ENCODE measurements around the gene SLC7A5.

DNA sequence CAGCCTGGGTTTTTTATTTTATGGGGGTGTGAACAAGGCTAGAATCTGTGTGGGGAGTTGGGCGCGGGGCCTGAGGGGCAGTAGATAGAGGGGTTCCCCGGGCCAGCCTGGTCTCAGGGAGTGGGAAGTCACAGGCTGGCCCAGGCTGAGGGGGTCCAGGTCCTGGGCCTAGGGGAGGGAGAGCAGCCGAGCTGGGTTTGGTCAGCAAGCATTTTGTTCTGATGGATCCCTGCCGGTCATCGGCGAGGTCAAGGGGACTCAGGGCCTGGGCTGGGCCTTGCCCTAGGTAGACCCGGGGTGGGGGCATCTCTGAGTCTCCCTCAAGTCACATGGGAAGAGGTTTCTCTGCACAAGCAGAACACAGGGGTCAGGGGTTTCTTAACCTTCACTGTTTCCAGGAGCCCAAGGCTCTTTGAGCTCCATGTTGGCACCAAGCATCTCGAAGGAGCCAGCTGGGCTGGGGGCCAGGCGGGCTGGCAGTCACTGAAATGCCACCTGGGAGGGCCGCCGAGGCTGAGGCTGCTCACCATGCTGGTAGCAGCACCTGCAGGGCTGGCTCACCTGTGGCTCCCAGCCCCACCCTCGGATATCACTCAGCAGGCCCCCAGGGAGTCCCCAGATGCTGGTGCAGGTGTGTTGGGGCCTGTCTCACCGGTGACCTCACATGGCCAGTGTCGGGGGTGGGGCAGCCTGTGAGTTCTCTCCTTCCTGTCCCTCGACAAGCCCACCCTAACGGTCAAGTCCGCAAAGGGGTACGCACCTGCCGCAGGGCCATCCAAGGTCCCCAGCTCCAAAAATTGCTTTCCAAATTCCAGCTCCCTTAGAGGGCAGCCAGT lies 41.0 kb downstream of the SLC7A5 start:
- TF ChIP-seq, protein P1, sequence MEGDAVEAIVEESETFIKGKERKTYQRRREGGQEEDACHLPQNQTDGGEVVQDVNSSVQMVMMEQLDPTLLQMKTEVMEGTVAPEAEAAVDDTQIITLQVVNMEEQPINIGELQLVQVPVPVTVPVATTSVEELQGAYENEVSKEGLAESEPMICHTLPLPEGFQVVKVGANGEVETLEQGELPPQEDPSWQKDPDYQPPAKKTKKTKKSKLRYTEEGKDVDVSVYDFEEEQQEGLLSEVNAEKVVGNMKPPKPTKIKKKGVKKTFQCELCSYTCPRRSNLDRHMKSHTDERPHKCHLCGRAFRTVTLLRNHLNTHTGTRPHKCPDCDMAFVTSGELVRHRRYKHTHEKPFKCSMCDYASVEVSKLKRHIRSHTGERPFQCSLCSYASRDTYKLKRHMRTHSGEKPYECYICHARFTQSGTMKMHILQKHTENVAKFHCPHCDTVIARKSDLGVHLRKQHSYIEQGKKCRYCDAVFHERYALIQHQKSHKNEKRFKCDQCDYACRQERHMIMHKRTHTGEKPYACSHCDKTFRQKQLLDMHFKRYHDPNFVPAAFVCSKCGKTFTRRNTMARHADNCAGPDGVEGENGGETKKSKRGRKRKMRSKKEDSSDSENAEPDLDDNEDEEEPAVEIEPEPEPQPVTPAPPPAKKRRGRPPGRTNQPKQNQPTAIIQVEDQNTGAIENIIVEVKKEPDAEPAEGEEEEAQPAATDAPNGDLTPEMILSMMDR (IDR thresholded peaks at IDR 0.05; ENCODE audit: extremely low read depth in 1 of 2, insufficient read depth in 1 of 2, low read depth in 1 of 2, low read length in 2 of 2) = no peak
- TF ChIP-seq POLR2A (IDR thresholded peaks at IDR 0.05; ENCODE audit: low read depth, low read length) = no peak
- no peak for TF ChIP-seq EZH2 (IDR thresholded peaks at IDR 0.05; ENCODE audit: borderline replicate concordance, low read depth, low read length, severe bottlenecking)
- no peak for TF ChIP-seq MYC (IDR thresholded peaks at IDR 0.05; ENCODE audit: low read depth, low read length)
- TF ChIP-seq POLR2AphosphoS5 (IDR thresholded peaks at IDR 0.05; ENCODE audit: insufficient read depth, low read depth, low read length) = no peak
- TF ChIP-seq FOS (IDR thresholded peaks at IDR 0.05; ENCODE audit: borderline replicate concordance, insufficient read depth, low read length) = no peak
- TF ChIP-seq, protein P2, sequence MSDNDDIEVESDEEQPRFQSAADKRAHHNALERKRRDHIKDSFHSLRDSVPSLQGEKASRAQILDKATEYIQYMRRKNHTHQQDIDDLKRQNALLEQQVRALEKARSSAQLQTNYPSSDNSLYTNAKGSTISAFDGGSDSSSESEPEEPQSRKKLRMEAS (IDR thresholded peaks at IDR 0.05; ENCODE audit: insufficient read depth, insufficient read length) = no peak
- TF ChIP-seq GATA2 (IDR thresholded peaks at IDR 0.05; ENCODE audit: insufficient read depth, insufficient read length, low read depth, low read length) = no peak
- no peak for TF ChIP-seq JUN (IDR thresholded peaks at IDR 0.05; ENCODE audit: borderline replicate concordance, insufficient read depth, insufficient read length, low read depth)
